BJ (cell line): ENCODE results near the gene YBEY. TPM values are rescaled to one million over a fixed set of nuclear protein-coding genes. Genes with fewer than 3 reads are reported as not detected.
A peak's percentile ranks its signal among the peaks of the same experiment; 100 is the strongest.

Experiments
- CTCF ChIA-PET: fragments of 350-600 bp; formaldehyde crosslinking; extraction: SDS; loops from one replicate; lab custom pipeline; 2021; ENCODE audit warnings: antibody characterized with exemption, inconsistent platforms; lab: Yijun Ruan, JAX
- POLR2A ChIA-PET: fragments of 300-600 bp; sonication (Branson Sonifier 250); formaldehyde crosslinking; extraction: SDS; loops from one replicate; lab custom pipeline; 2021; ENCODE audit warnings: antibody characterized with exemption; lab: Charles Lee
- DNase-seq: peaks from one replicate; pipeline ENCODE4 v3.0.0-alpha.2; 2011; ENCODE audit warnings: low read depth
- H3K27me3 ChIP-seq: 2 replicates; pipeline ENCODE4 v1.6.0; 2011; ENCODE audit warnings: low read length; ENCODE audit not compliant: control insufficient read depth, insufficient read depth
- H3K36me3 ChIP-seq: 2 replicates; pipeline ENCODE4 v1.5.1; 2011; ENCODE audit warnings: low read length; ENCODE audit not compliant: control insufficient read depth, insufficient read depth
- H3K4me3 ChIP-seq: 2 replicates; pipeline ENCODE4 v1.5.1; 2011; ENCODE audit warnings: low read depth, mild to moderate bottlenecking, control low read depth, low read length
- polyA plus RNA-seq: library from polyadenylated mRNA; depleted of rRNA; stranded (reverse); fragments of >200 nt; gene quantifications from 2 replicates; pipeline ENCODE4 v1.2.3, GENCODE V29; 2011
- TF ChIP-seq, protein P1 (sequence below): IDR thresholded peaks from 2 replicates; pipeline ENCODE4 v1.5.1; 2011; ENCODE audit warnings: low read depth, mild to moderate bottlenecking, control low read depth, inconsistent platforms, low read length, moderate library complexity; ENCODE audit not compliant: insufficient read depth

The YBEY gene
- polyA plus RNA-seq, 1 experiment = 15.8 TPM

GRCh38 chr21:46286648-46287002 is 483 bp downstream of the YBEY start:
- Histone ChIP-seq H3K27me3 (no peaks in the 10 kb centered on the region), H3K36me3 (peaks cover 4% of the 10 kb centered on the region), H3K4me3 (peak overlapping the region; percentile 87)
- no peak for DNase-seq
- ChIA-PET CTCF (interaction anchor here (0.7 to 1.4 kb wide), 2 partner anchors 8 to 134 kb away, joined by 3 to 4 read pairs; no protein-coding TSS in a partner anchor), POLR2A (no interaction called here)
- TF ChIP-seq, protein P1, sequence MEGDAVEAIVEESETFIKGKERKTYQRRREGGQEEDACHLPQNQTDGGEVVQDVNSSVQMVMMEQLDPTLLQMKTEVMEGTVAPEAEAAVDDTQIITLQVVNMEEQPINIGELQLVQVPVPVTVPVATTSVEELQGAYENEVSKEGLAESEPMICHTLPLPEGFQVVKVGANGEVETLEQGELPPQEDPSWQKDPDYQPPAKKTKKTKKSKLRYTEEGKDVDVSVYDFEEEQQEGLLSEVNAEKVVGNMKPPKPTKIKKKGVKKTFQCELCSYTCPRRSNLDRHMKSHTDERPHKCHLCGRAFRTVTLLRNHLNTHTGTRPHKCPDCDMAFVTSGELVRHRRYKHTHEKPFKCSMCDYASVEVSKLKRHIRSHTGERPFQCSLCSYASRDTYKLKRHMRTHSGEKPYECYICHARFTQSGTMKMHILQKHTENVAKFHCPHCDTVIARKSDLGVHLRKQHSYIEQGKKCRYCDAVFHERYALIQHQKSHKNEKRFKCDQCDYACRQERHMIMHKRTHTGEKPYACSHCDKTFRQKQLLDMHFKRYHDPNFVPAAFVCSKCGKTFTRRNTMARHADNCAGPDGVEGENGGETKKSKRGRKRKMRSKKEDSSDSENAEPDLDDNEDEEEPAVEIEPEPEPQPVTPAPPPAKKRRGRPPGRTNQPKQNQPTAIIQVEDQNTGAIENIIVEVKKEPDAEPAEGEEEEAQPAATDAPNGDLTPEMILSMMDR = 0 out of 2 replicates have a peak, but pooled peaks have one; percentile 1

DNA sequence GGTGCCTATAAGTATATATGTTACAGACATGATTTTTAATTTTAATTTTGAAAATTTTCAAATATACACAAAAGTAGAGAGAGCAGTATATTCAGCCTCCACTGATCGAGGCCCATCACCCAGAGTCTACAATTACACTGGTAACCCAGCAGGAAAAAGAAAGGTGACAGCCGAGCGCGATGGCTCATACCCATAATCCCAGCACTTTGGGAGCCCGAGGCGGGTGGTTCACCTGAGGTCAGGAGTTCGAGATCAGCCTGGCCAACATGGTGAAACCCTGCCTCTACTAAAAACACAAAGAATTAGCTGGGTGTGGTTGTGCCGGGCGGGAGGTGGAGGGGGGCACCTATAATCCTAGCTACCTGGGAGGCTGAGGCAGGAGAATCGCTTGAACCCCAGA is 1.4 kb downstream of the YBEY start:
- Histone ChIP-seq H3K36me3 (peaks cover 7% of the 10 kb centered on the region), H3K27me3 (no peaks in the 10 kb centered on the region), H3K4me3 (peak overlapping the region; percentile 87)
- TF ChIP-seq, protein P1 = no peak
- DNase-seq = no peak
- ChIA-PET CTCF (no interaction called here), POLR2A (no interaction called here)

- TF ChIP-seq, protein P1 = no peak
- CTCF ChIA-PET = no interaction called here
- H3K27me3 ChIP-seq = no peaks in the 10 kb centered on the region
- POLR2A ChIA-PET = no interaction called here
- no peak for DNase-seq
- H3K36me3 ChIP-seq = peaks cover 7% of the 10 kb centered on the region
- H3K4me3 ChIP-seq = no peak overlapping the region
Measured at GRCh38 chr21:46289655-46290179, 3.6 kb downstream of the YBEY start.

DNA sequence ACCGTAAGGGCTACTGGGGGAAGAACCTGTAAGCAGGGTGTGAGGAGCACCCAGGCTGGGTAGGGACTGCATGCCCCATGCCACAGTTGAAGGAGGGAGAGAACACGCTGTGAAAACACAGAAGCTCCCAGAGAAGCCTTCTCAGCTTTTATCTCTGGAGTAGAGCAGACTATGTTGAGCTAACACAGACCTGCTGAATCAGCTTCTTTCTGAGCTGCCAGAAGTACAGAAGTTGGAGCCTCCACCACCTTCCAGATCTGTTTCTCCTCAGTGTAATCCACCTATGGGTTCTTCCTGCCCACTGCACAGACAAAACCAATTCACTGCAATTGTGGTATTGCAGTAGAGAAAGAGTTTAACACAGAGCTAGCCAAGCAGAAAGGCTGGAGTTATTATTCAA is 5.4 kb downstream of the YBEY start:
- no peak for DNase-seq
- Histone ChIP-seq H3K36me3 (peaks cover 7% of the 10 kb centered on the region), H3K4me3 (no peak overlapping the region), H3K27me3 (no peaks in the 10 kb centered on the region)
- CTCF ChIA-PET = no interaction called here
- TF ChIP-seq, protein P1 = no peak
- POLR2A ChIA-PET = no interaction called here

- ChIA-PET POLR2A (interaction anchor here (0.6 kb wide), 1 partner anchor 31 kb away, joined by 3 read pairs; a partner anchor contains a TSS), CTCF (interaction anchor here (0.5 to 1.1 kb wide), 2 partner anchors 9 to 22 kb away, joined by 4 to 5 read pairs; partner anchors contain the start of genes MCM3AP and YBEY)
- Histone ChIP-seq H3K27me3 (no peaks in the 10 kb centered on the region), H3K4me3 (no peak overlapping the region), H3K36me3 (peaks cover 7% of the 10 kb centered on the region)
- TF ChIP-seq, protein P1 = no peak
- no peak for DNase-seq
Measured at GRCh38 chr21:46294647-46295176, 8.6 kb downstream of the YBEY start.
